K562 (cell line): ENCODE results near the gene MUC22. TPM values are rescaled to one million over a fixed set of nuclear protein-coding genes. Genes with fewer than 3 reads are reported as not detected.

Experiments used
- CBFA2T2 ChIP-seq: fragments of 450-650 bp; conservative IDR thresholded peaks from 2 replicates; pipeline ENCODE4 v1.6.1; 2017; ENCODE audit warnings: mild to moderate bottlenecking
- CEBPB ChIP-seq: fragments of 450-650 bp; IDR thresholded peaks from 2 replicates; pipeline ENCODE4 v1.6.1; 2016; ENCODE audit warnings: missing genetic modification characterization, missing compliant biosample characterization
- CUX1 ChIP-seq: fragments of 200-800 bp; sonication (Bioruptor generic); IDR thresholded peaks from 2 replicates; pipeline ENCODE4 v1.6.1; 2016; ENCODE audit warnings: missing genetic modification characterization, missing compliant biosample characterization
- HDAC3 ChIP-seq: fragments of 450-650 bp; IDR thresholded peaks from 2 replicates; pipeline ENCODE4 v1.6.1; 2018; ENCODE audit warnings: borderline replicate concordance, mild to moderate bottlenecking, moderate library complexity; ENCODE audit not compliant: partially characterized antibody
- L3MBTL2 ChIP-seq: fragments of 450-650 bp; IDR thresholded peaks from 2 replicates; pipeline ENCODE4 v1.6.1; 2016; ENCODE audit warnings: mild to moderate bottlenecking, moderate library complexity
- MAFK ChIP-seq: IDR thresholded peaks from 2 replicates; pipeline ENCODE4 v1.6.1; 2011; ENCODE audit warnings: low read length, improper control_type of control experiment
- MCM3 ChIP-seq: fragments of 450-650 bp; IDR thresholded peaks from 2 replicates; pipeline ENCODE4 v1.6.1; 2016
- MEF2D ChIP-seq: conservative IDR thresholded peaks from 2 replicates; pipeline ENCODE4 v1.6.1; 2016; ENCODE audit warnings: low read depth, missing genetic modification characterization, missing compliant biosample characterization
- NFE2 ChIP-seq: IDR thresholded peaks from 2 replicates; pipeline ENCODE4 v1.6.1; 2014; ENCODE audit warnings: antibody characterized with exemption, low read depth
- NFRKB ChIP-seq: fragments of 450-650 bp; IDR thresholded peaks from 2 replicates; pipeline ENCODE4 v1.6.1; 2016; ENCODE audit warnings: low read depth
- PHB2 ChIP-seq: fragments of 450-650 bp; IDR thresholded peaks from 2 replicates; pipeline ENCODE4 v1.6.1; 2017; ENCODE audit warnings: low read depth
- PHTF2 ChIP-seq: fragments of 250-450 bp; sonication (Bioruptor Pico); IDR thresholded peaks from 2 replicates; pipeline ENCODE4 v1.5.0; 2021; ENCODE audit warnings: mild to moderate bottlenecking
- RAD21 ChIP-seq, 2 experiments: fragments of 250-450 bp in 1 of 2; fragments of 450-650 bp in 1 of 2; sonication (Bioruptor Pico) in 1 of 2; formaldehyde crosslinking in 1 of 2; IDR thresholded peaks in 1 of 2; conservative IDR thresholded peaks in 1 of 2; 2 replicates each; pipeline versions ENCODE4 v1.4.0 to v1.8.0; 2020 to 2022; ENCODE audit warnings: mild to moderate bottlenecking in 2 of 2, moderate library complexity in 1 of 2
- RBM14 ChIP-seq: fragments of 200-400 bp; formaldehyde crosslinking; IDR thresholded peaks from 2 replicates; pipeline ENCODE4 v1.6.1; 2018; ENCODE audit warnings: low read depth, mild to moderate bottlenecking, low read length, moderate library complexity, borderline replicate concordance; ENCODE audit not compliant: insufficient read depth
- RFX7 ChIP-seq: fragments of 250-450 bp; sonication (Bioruptor Pico); IDR thresholded peaks from 2 replicates; pipeline ENCODE4 v1.5.1; 2021; ENCODE audit warnings: mild to moderate bottlenecking
- SIRT6 ChIP-seq: IDR thresholded peaks from one replicate; pipeline ENCODE4 v1.6.1; 2012; ENCODE audit warnings: low read depth, mild to moderate bottlenecking, control low read depth, inconsistent platforms, low read length, moderate library complexity
- TCF15 ChIP-seq: fragments of 250-450 bp; sonication (Bioruptor Pico); IDR thresholded peaks from 2 replicates; pipeline ENCODE4 v1.8.0; 2022; ENCODE audit warnings: moderate library complexity, mild to moderate bottlenecking, inconsistent platforms
- ZBTB1 ChIP-seq: sonication (generic); formaldehyde crosslinking; IDR thresholded peaks from 2 replicates; pipeline ENCODE4 v1.8.1; 2023; ENCODE audit warnings: missing genetic modification reagents, low read depth, mild to moderate bottlenecking, borderline replicate concordance
- ZC3H11A ChIP-seq: IDR thresholded peaks from 2 replicates; pipeline ENCODE4 v1.6.1; 2012; ENCODE audit warnings: low read depth, low read length, improper control_type of control experiment
- ZNF140 ChIP-seq: fragments of 250-450 bp; sonication (Bioruptor Pico); IDR thresholded peaks from 2 replicates; pipeline ENCODE4 v1.8.0; 2021; ENCODE audit warnings: moderate library complexity, mild to moderate bottlenecking, inconsistent platforms
- ZNF197 ChIP-seq: fragments of 200-800 bp; sonication (Bioruptor generic); IDR thresholded peaks from 2 replicates; pipeline ENCODE4 v1.6.1; 2016; ENCODE audit warnings: low read depth, missing genetic modification characterization, missing compliant biosample characterization
- ZNF316 ChIP-seq: fragments of 450-650 bp; IDR thresholded peaks from 2 replicates; pipeline ENCODE4 v1.6.1; 2016
- ZNF778 ChIP-seq: fragments of 450-650 bp; formaldehyde crosslinking; IDR thresholded peaks from 2 replicates; pipeline ENCODE4 v1.4.0; 2020; ENCODE audit warnings: mild to moderate bottlenecking, moderate library complexity
- polyA plus RNA-seq, 8 experiments: library from polyadenylated mRNA; depleted of rRNA in 4 of 8; stranded (reverse) in 5 of 8; unstranded in 3 of 8; fragments of >200 nt; fragmentation: Nextera tagmentation in 2 of 8; fragmentation: Illumina TruSeq in 1 of 8; extraction: Ambion mirVana in 2 of 8; extraction: Trizol in 1 of 8; gene quantifications; 2 replicates each; pipeline versions ENCODE4 v1.2.1 to v1.2.3, GENCODE V29; 2011 to 2014; ENCODE audit warnings: inconsistent platforms in 1 of 8, missing spikeins in 1 of 8
- total RNA-seq, 7 experiments: library from RNA; depleted of rRNA in 6 of 7; stranded (reverse); fragments of >200 nt in 6 of 7; fragmentation: Illumina TruSeq in 2 of 7; extraction: Trizol in 2 of 7; gene quantifications; 2 replicates each; pipeline versions ENCODE4 v1.2.1 to v1.2.3, GENCODE V29; 2011 to 2021; ENCODE audit warnings: low replicate concordance in 1 of 7

MUC22 gene
- total and polyA plus RNA-seq, 9 of the 15 experiments (the other 6 are each of a cell fraction or from before 2014, with no cell fraction given) = 0.01 to 0.03 TPM; not detected in 7

GRCh38 chr6:31058128-31058894 is 48.0 kb downstream of the MUC22 start (continued):
- TF ChIP-seq CBFA2T2 = no peak
- TF ChIP-seq RAD21 (CRISPR knock-in tag; conservative IDR thresholded peaks at IDR 0.05 in 1 of 2, IDR thresholded peaks at IDR 0.05 in 1 of 2) = peak; percentile 37 to 56; a peak in 3 of 4 replicates
- TF ChIP-seq ZNF316 = peak; percentile 88
- no peak for TF ChIP-seq MEF2D (tag)
- TF ChIP-seq ZBTB1 = no peak
- no peak for TF ChIP-seq RFX7 (CRISPR knock-in tag)
- no peak for TF ChIP-seq ZNF197 (CRISPR knock-in tag)
- no peak for TF ChIP-seq L3MBTL2
- no peak for TF ChIP-seq PHTF2
- no peak for TF ChIP-seq SIRT6
- TF ChIP-seq MCM3 = no peak
- TF ChIP-seq NFRKB = no peak
- TF ChIP-seq CEBPB (tag) = no peak
- peak; percentile 68 for TF ChIP-seq NFE2
- no peak for TF ChIP-seq HDAC3
- TF ChIP-seq ZNF140 (CRISPR knock-in tag) = no peak
- TF ChIP-seq TCF15 (CRISPR knock-in tag) = no peak
- no peak for TF ChIP-seq ZNF778
- TF ChIP-seq CUX1 (CRISPR knock-in tag) = no peak
- peak; percentile 72 for TF ChIP-seq MAFK
- TF ChIP-seq ZC3H11A = no peak
- TF ChIP-seq RBM14 = no peak
- no peak for TF ChIP-seq PHB2
